Smooth muscle cell (in vitro differentiated cells): ENCODE measurements around the gene LMF1. TPM values are rescaled to one million over a fixed set of nuclear protein-coding genes. Genes with fewer than 3 reads are reported as not detected.

Experiments used
- DNase-seq: peaks from one replicate; lab custom pipeline; 2025; ENCODE audit not compliant: unreplicated experiment; lab: John Stamatoyannopoulos, UW
- H2AFZ ChIP-seq: fragments of 200-600 bp; sonication (generic); 2 replicates; pipeline ENCODE4 v1.6.0; 2016; ENCODE audit warnings: antibody characterized with exemption, low read depth, mild to moderate bottlenecking
- H3F3A ChIP-seq: fragments of 200-600 bp; sonication (generic); 2 replicates; pipeline ENCODE4 v1.6.0; 2017; ENCODE audit warnings: antibody characterized with exemption, low read depth
- H3K27ac ChIP-seq: fragments of 200-600 bp; sonication (generic); 2 replicates; pipeline ENCODE4 v1.5.1; 2016; ENCODE audit warnings: low read depth, mild to moderate bottlenecking
- H3K27me3 ChIP-seq: fragments of 200-600 bp; sonication (generic); 2 replicates; pipeline ENCODE4 v1.6.1; 2016; ENCODE audit warnings: low read depth, mild to moderate bottlenecking
- H3K36me3 ChIP-seq: fragments of 200-600 bp; sonication (generic); 2 replicates; pipeline ENCODE4 v1.5.1; 2016; ENCODE audit warnings: low read depth
- H3K4me1 ChIP-seq: fragments of 200-600 bp; sonication (generic); 2 replicates; pipeline ENCODE4 v1.5.1; 2016; ENCODE audit warnings: low read depth
- H3K4me2 ChIP-seq: fragments of 200-600 bp; sonication (generic); 2 replicates; pipeline ENCODE4 v1.6.0; 2016; ENCODE audit warnings: mild to moderate bottlenecking
- H3K4me3 ChIP-seq: fragments of 200-600 bp; sonication (generic); 2 replicates; pipeline ENCODE4 v1.5.1; 2016; ENCODE audit warnings: mild to moderate bottlenecking
- H3K79me2 ChIP-seq: fragments of 200-600 bp; sonication (generic); 2 replicates; pipeline ENCODE4 v1.6.0; 2016; ENCODE audit warnings: low read depth, mild to moderate bottlenecking
- H3K9ac ChIP-seq: fragments of 200-600 bp; sonication (generic); 2 replicates; pipeline ENCODE4 v1.6.0; 2016; ENCODE audit warnings: low read depth
- H3K9me3 ChIP-seq: fragments of 200-600 bp; sonication (generic); replicated peaks from 2 replicates; pipeline ENCODE4 v1.5.1; 2016; ENCODE audit warnings: low read depth
- H4K20me1 ChIP-seq: fragments of 200-600 bp; sonication (generic); 2 replicates; pipeline ENCODE4 v1.6.0; 2016; ENCODE audit warnings: low read depth
- CTCF ChIP-seq: fragments of 200-600 bp; sonication (generic); IDR thresholded peaks from 2 replicates; pipeline ENCODE4 v1.5.1; 2017; ENCODE audit warnings: borderline replicate concordance, mild to moderate bottlenecking, antibody characterized with exemption; ENCODE audit not compliant: insufficient read depth, poor library complexity, severe bottlenecking
- WGBS: methylation state at CpG from one replicate; pipeline ENCODE4 v1.1.7; 2016; ENCODE audit warnings: low lambda C conversion rate; 5-methylcytosine and 5-hydroxymethylcytosine counted together
- polyA plus RNA-seq: library from polyadenylated mRNA; unstranded; fragments of >200 nt; fragmentation: Nextera tagmentation; extraction: Ambion mirVana; gene quantifications from 2 replicates; pipeline ENCODE4 v1.2.1, GENCODE V29; 2016
- total RNA-seq: library from RNA; depleted of rRNA; stranded (reverse); fragments of >200 nt; gene quantifications from 2 replicates; pipeline ENCODE4 v1.2.3, GENCODE V29; 2014

LMF1 gene
- total and polyA plus RNA-seq, 2 experiments from 2014 or later, result 25.3 to 29.8 TPM

- H4K20me1 ChIP-seq, result no peaks in the 10 kb centered on the region
- H3F3A ChIP-seq, result no peaks in the 10 kb centered on the region
- no peak for DNase-seq
- H3K9me3 ChIP-seq, result peaks cover 2% of the 10 kb centered on the region
- whole genome bisulfite sequencing, result 92% methylated on average over 26 of the region's 27 CpGs
- H3K4me2 ChIP-seq, result no peak overlapping the region
- no peaks in the 10 kb centered on the region for H3K4me1 ChIP-seq
- no peaks in the 10 kb centered on the region for H3K79me2 ChIP-seq
- H3K36me3 ChIP-seq, result no peaks in the 10 kb centered on the region
- no peak overlapping the region for H3K27ac ChIP-seq
- H2AFZ ChIP-seq, result no peak overlapping the region
- H3K4me3 ChIP-seq, result no peak overlapping the region
- no peak overlapping the region for H3K9ac ChIP-seq
- no peak for TF ChIP-seq CTCF
- H3K27me3 ChIP-seq, result no peaks in the 10 kb centered on the region
These were observed 139.0 kb downstream of the LMF1 start for GRCh38 chr16:831571-832413.

GRCh38 chr16:830871-831570, 139.8 kb downstream of the LMF1 start:
- WGBS, result 93% methylated on average over 24 of the region's 24 CpGs
- Histone ChIP-seq H3K4me2 (no peak overlapping the region), H2AFZ (no peak overlapping the region), H3K79me2 (no peaks in the 10 kb centered on the region), H3K27ac (no peak overlapping the region), H3K4me1 (no peaks in the 10 kb centered on the region), H3F3A (no peaks in the 10 kb centered on the region), H3K27me3 (no peaks in the 10 kb centered on the region), H3K9me3 (no peaks in the 10 kb centered on the region), H3K36me3 (no peaks in the 10 kb centered on the region), H3K9ac (no peak overlapping the region), H3K4me3 (no peak overlapping the region), H4K20me1 (no peaks in the 10 kb centered on the region)
- DNase-seq, result no peak
- TF ChIP-seq CTCF, result no peak

GRCh38 chr16:830107-830870, 140.5 kb downstream of the LMF1 start:
- no peaks in the 10 kb centered on the region for H3K79me2 ChIP-seq
- 96% methylated on average over 41 of the region's 43 CpGs for WGBS
- no peak for TF ChIP-seq CTCF
- H3K9ac ChIP-seq, result no peak overlapping the region
- H3K4me3 ChIP-seq, result no peak overlapping the region
- H4K20me1 ChIP-seq, result no peaks in the 10 kb centered on the region
- H3K4me1 ChIP-seq, result no peaks in the 10 kb centered on the region
- no peak overlapping the region for H2AFZ ChIP-seq
- H3K27me3 ChIP-seq, result no peaks in the 10 kb centered on the region
- H3K36me3 ChIP-seq, result no peaks in the 10 kb centered on the region
- no peaks in the 10 kb centered on the region for H3K9me3 ChIP-seq
- H3F3A ChIP-seq, result no peaks in the 10 kb centered on the region
- no peak overlapping the region for H3K27ac ChIP-seq
- no peak overlapping the region for H3K4me2 ChIP-seq
- DNase-seq, result no peak
